Stomach (tissue), 4 donors: ENCODE measurements around the gene VPS8.

Experiments
- EP300 ChIP-seq: sonication (generic); formaldehyde crosslinking; IDR thresholded peaks from one replicate; pipeline ENCODE4 v1.6.1; 2017; ENCODE audit warnings: antibody characterized with exemption
- POLR2A ChIP-seq, 4 donors: fragments of 450-650 bp; IDR thresholded peaks; one replicate each; pipeline ENCODE4 v1.6.1; 2016; ENCODE audit warnings: antibody characterized with exemption in 4 of 4, control low read depth in 2 of 4, mild to moderate bottlenecking in 1 of 4, moderate library complexity in 1 of 4
- POLR2AphosphoS5 ChIP-seq, 3 donors: sonication (generic); formaldehyde crosslinking; IDR thresholded peaks; one replicate each; pipeline ENCODE4 v1.6.1; 2016; ENCODE audit warnings: antibody characterized with exemption in 3 of 3
- TF ChIP-seq, protein P1 (sequence below), 7 experiments: fragments of 450-650 bp in 4 of 7; fragments of 200-600 bp in 3 of 7; sonication (generic) in 3 of 7; IDR thresholded peaks; one replicate each; pipeline ENCODE4 v1.5.1; 2016 to 2019; ENCODE audit warnings: antibody characterized with exemption in 7 of 7, control low read depth in 2 of 7, mild to moderate bottlenecking in 1 of 7

GRCh38 chr3:184822081-184822480 is 10.1 kb downstream of the VPS8 start:
- TF ChIP-seq, protein P1, sequence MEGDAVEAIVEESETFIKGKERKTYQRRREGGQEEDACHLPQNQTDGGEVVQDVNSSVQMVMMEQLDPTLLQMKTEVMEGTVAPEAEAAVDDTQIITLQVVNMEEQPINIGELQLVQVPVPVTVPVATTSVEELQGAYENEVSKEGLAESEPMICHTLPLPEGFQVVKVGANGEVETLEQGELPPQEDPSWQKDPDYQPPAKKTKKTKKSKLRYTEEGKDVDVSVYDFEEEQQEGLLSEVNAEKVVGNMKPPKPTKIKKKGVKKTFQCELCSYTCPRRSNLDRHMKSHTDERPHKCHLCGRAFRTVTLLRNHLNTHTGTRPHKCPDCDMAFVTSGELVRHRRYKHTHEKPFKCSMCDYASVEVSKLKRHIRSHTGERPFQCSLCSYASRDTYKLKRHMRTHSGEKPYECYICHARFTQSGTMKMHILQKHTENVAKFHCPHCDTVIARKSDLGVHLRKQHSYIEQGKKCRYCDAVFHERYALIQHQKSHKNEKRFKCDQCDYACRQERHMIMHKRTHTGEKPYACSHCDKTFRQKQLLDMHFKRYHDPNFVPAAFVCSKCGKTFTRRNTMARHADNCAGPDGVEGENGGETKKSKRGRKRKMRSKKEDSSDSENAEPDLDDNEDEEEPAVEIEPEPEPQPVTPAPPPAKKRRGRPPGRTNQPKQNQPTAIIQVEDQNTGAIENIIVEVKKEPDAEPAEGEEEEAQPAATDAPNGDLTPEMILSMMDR (IDR thresholded peaks at IDR 0.05): no peak
- TF ChIP-seq POLR2A (IDR thresholded peaks at IDR 0.05) (no peak), EP300 (no peak), POLR2AphosphoS5 (IDR thresholded peaks at IDR 0.05) (no peak)
